GM19397 (cell line): ENCODE measurements around the gene EXOC1L.
"Not testable (repeated sequence)": the region's sequence is repeated elsewhere in the genome, so short reads cannot be mapped to it uniquely, and the experiment has no call there.

Experiments
- ATAC-seq: cut with Tn5 transposase; IDR thresholded peaks from one replicate; pipeline ENCODE4 v1.9.1; 2021; ENCODE audit warnings: mild to moderate bottlenecking, moderate library complexity; ENCODE audit not compliant: unreplicated experiment

EXOC1L gene

GRCh38 chr4:55837903-55838302, 18.3 kb downstream of the EXOC1L start:
- ATAC-seq = no peak

GRCh38 chr4:55838356-55838755, 18.8 kb downstream of the EXOC1L start:
- no peak for ATAC-seq

- no peak for ATAC-seq
Measured at GRCh38 chr4:55838952-55839351, 19.4 kb downstream of the EXOC1L start.

GRCh38 chr4:55840956-55841355, 21.4 kb downstream of the EXOC1L start:
- no peak for ATAC-seq

- not testable (repeated sequence) for ATAC-seq
Measured at GRCh38 chr4:55841373-55842239, 22.0 kb downstream of the EXOC1L start.

GRCh38 chr4:55842312-55842711, 22.7 kb downstream of the EXOC1L start:
- not testable (repeated sequence) for ATAC-seq

- ATAC-seq = no peak
Measured at GRCh38 chr4:55849724-55850123, 30.1 kb downstream of the EXOC1L start.

GRCh38 chr4:55851885-55852284, 32.3 kb downstream of the EXOC1L start:
- ATAC-seq = no peak

GRCh38 chr4:55853484-55854046, 34.0 kb downstream of the EXOC1L start, which contains the start of gene EXOC1:
Gene EXOC1 (plus strand): TSS chr4:55853648. CDS start chr4:55858324, 4,676 bp downstream.
- ATAC-seq = peak; percentile 98

GRCh38 chr4:55854129-55854528, 34.5 kb downstream of the EXOC1L start:
- no peak for ATAC-seq

- no peak for ATAC-seq
Measured at GRCh38 chr4:55857586-55857985, 38.0 kb downstream of the EXOC1L start.

- ATAC-seq = no peak
Measured at GRCh38 chr4:55859711-55860110, 40.1 kb downstream of the EXOC1L start.

GRCh38 chr4:55864577-55865223, 45.1 kb downstream of the EXOC1L start:
- ATAC-seq = no peak

GRCh38 chr4:55865228-55865806, 45.7 kb downstream of the EXOC1L start:
- no peak for ATAC-seq

GRCh38 chr4:55866290-55866907, 46.8 kb downstream of the EXOC1L start:
- peak; percentile 53 for ATAC-seq

- peak; percentile 76 for ATAC-seq
Measured at GRCh38 chr4:55866973-55867574, 47.5 kb downstream of the EXOC1L start.

GRCh38 chr4:55868581-55869090, 49.0 kb downstream of the EXOC1L start:
- ATAC-seq = no peak

GRCh38 chr4:55871299-55871800, 51.8 kb downstream of the EXOC1L start:
- ATAC-seq = no peak

- ATAC-seq = no peak
Measured at GRCh38 chr4:55874831-55875230, 55.2 kb downstream of the EXOC1L start.

- ATAC-seq = no peak
Measured at GRCh38 chr4:55876387-55876786, 56.8 kb downstream of the EXOC1L start.
